Measurements from ENCODE around the gene DLG2.

DNA sequence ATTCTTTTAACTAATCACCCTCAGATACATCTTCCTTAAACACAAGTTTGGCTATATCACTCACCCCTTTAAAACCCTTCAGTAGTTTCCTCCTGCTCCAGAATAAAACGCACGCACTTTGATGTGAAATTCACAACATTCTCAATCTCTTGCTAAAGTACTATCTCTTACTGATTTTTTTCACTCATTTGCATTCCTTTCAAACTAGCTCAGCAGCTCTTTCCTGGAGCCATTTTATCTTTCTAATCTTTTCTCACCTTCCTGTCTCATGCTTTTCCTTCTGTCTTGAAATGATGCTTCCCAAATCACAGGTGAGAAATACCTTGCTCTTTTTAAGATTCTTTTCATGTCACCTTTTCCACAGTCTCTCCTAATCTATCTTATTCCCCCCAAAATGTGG, 1074.4 kb downstream of the DLG2 start:
- TF ChIP-seq CTCF (IDR thresholded peaks at IDR 0.05; ENCODE audit: low read depth, low read length) = no peak
- no peak for TF ChIP-seq EZH2phosphoT487 (IDR thresholded peaks at IDR 0.05; ENCODE audit: low read depth)
